MCF 10A (cell line): ENCODE results near the gene MRPL3. TPM values are rescaled to one million over a fixed set of nuclear protein-coding genes. Genes with fewer than 3 reads are reported as not detected.
A peak's percentile ranks its signal among the peaks of the same experiment; 100 is the strongest.

ENCODE experiments used
- BruUV-seq: library from RNA; stranded (reverse); fragments of 400-500 nt; replicated peaks from 2 replicates; lab custom pipeline; 2021; lab: Mats Ljungman, UMichigan
- CTCF ChIA-PET: fragments of 300-600 bp; sonication (Branson Sonifier 250); formaldehyde crosslinking; extraction: SDS; loops from one replicate; lab custom pipeline; 2021; ENCODE audit warnings: antibody characterized with exemption, inconsistent platforms; lab: Yijun Ruan, JAX
- POLR2A ChIA-PET: fragments of 300-600, 350-650 bp; sonication (Branson Sonifier 250); formaldehyde crosslinking; extraction: SDS; loops from one replicate; lab custom pipeline; 2020; ENCODE audit warnings: antibody characterized with exemption, inconsistent platforms; lab: Yijun Ruan, JAX
- DNase-seq: peaks from one replicate; pipeline ENCODE4 v3.0.0-alpha.2; 2018; ENCODE audit not compliant: unreplicated experiment
- H3K27ac Mint-ChIP-seq: one replicate; pipeline ENCODE4 v1.8.0; 2022; ENCODE audit warnings: mild to moderate bottlenecking, low read depth, mixed read lengths; ENCODE audit not compliant: unreplicated experiment
- H3K27me3 Mint-ChIP-seq: one replicate; pipeline ENCODE4 v1.8.0; 2022; ENCODE audit warnings: mixed read lengths; ENCODE audit not compliant: insufficient read depth, unreplicated experiment
- H3K36me3 Mint-ChIP-seq: one replicate; pipeline ENCODE4 v1.8.0; 2022; ENCODE audit warnings: mild to moderate bottlenecking, moderate library complexity, mixed read lengths; ENCODE audit not compliant: insufficient read depth, unreplicated experiment
- H3K4me1 Mint-ChIP-seq: one replicate; pipeline ENCODE4 v1.8.0; 2022; ENCODE audit warnings: mixed read lengths; ENCODE audit not compliant: insufficient read depth, unreplicated experiment
- H3K4me3 Mint-ChIP-seq: one replicate; pipeline ENCODE4 v1.8.0; 2022; ENCODE audit warnings: mild to moderate bottlenecking, moderate library complexity, mixed read lengths; ENCODE audit not compliant: unreplicated experiment
- H3K9me3 Mint-ChIP-seq: one replicate; pipeline ENCODE4 v1.8.0; 2022; ENCODE audit warnings: mixed read lengths; ENCODE audit not compliant: unreplicated experiment
- intact Hi-C: fragments of 100-400 bp; cut with micrococcal nuclease; formaldehyde crosslinking; loops from 2 replicates; pipeline ENCODE4 v1.14.1; 2022
- total RNA-seq: library from RNA; stranded (reverse); gene quantifications from 2 replicates; pipeline ENCODE4 v1.2.3, GENCODE V29; 2022
- TF ChIP-seq, protein P1 (sequence below): fragments of 200-600 bp; IDR thresholded peaks from one replicate; pipeline ENCODE4 v1.8.0; 2022; ENCODE audit warnings: antibody characterized with exemption, mild to moderate bottlenecking; ENCODE audit not compliant: unreplicated experiment

The MRPL3 gene
- total RNA-seq, 1 experiment from 2014 or later, result 179 TPM

DNA sequence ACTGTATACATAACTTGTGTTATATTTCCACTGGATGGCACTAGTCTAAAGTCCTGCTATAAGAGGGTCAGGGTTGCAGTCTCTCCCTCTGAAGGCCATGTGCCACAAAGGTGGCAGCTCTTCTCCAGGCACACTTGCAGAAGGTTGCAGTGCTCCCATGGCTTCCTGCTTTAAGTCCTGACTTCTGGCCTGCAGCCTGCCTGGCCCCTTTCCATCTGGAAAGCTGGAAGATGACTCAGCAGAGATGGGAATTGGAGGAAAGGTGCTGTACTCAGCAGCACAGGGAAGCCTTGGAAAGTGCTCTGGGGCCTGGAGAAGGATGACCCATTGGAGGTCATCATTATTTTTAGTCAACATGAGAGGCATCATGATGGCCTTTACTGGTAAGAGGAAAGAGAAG lies 40.9 kb upstream of the MRPL3 start:
- H3K27ac Mint-ChIP-seq, result peak overlapping the region; percentile 6
- H3K4me3 Mint-ChIP-seq, result no peak overlapping the region
- TF ChIP-seq, protein P1, sequence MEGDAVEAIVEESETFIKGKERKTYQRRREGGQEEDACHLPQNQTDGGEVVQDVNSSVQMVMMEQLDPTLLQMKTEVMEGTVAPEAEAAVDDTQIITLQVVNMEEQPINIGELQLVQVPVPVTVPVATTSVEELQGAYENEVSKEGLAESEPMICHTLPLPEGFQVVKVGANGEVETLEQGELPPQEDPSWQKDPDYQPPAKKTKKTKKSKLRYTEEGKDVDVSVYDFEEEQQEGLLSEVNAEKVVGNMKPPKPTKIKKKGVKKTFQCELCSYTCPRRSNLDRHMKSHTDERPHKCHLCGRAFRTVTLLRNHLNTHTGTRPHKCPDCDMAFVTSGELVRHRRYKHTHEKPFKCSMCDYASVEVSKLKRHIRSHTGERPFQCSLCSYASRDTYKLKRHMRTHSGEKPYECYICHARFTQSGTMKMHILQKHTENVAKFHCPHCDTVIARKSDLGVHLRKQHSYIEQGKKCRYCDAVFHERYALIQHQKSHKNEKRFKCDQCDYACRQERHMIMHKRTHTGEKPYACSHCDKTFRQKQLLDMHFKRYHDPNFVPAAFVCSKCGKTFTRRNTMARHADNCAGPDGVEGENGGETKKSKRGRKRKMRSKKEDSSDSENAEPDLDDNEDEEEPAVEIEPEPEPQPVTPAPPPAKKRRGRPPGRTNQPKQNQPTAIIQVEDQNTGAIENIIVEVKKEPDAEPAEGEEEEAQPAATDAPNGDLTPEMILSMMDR, result no peak
- peak; percentile 92 for DNase-seq
- POLR2A ChIA-PET, result no interaction called here
- H3K36me3 Mint-ChIP-seq, result no peaks in the 10 kb centered on the region
- H3K9me3 Mint-ChIP-seq, result no peaks in the 10 kb centered on the region
- BruUV-seq, result no TSS peak
- H3K4me1 Mint-ChIP-seq, result peaks cover 11% of the 10 kb centered on the region
- CTCF ChIA-PET, result interaction anchor here (0.6 to 1.7 kb wide), 3 partner anchors 12 to 935 kb away, joined by 3 to 4 read pairs (median 4); no protein-coding TSS in a partner anchor
- intact Hi-C loops, result no loop called here
- H3K27me3 Mint-ChIP-seq, result peaks cover 20% of the 10 kb centered on the region

DNA sequence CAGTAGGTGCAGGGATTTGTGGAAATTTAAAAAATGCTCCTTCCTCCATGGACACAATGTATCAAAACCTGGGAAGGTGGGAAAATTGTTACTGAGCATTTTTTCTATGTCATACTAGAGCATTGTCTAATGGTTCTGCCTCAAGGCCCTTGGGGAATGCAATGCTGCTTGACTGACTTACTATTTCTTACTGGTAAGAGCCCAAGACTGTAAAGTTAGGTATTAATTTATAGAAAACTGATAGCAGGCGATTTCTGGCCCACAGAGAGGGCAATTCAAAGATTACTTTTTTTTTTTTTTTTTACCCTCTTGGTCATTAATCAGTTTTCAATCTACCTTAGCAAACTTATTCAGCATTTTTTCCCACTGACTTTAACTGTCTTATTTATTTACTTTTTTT lies 38.5 kb upstream of the MRPL3 start:
- ChIA-PET POLR2A (no interaction called here), CTCF (interaction anchor here (1.1 kb wide), 1 partner anchor 14 kb away, joined by 3 read pairs; no protein-coding TSS in a partner anchor)
- Mint-ChIP-seq H3K36me3 (no peaks in the 10 kb centered on the region), H3K9me3 (no peaks in the 10 kb centered on the region), H3K4me1 (peaks cover 11% of the 10 kb centered on the region), H3K27me3 (peaks cover 15% of the 10 kb centered on the region), H3K27ac (no peak overlapping the region), H3K4me3 (no peak overlapping the region)
- DNase-seq, result no peak
- intact Hi-C loops, result no loop called here
- no TSS peak for BruUV-seq
- TF ChIP-seq, protein P1, result no peak

DNA sequence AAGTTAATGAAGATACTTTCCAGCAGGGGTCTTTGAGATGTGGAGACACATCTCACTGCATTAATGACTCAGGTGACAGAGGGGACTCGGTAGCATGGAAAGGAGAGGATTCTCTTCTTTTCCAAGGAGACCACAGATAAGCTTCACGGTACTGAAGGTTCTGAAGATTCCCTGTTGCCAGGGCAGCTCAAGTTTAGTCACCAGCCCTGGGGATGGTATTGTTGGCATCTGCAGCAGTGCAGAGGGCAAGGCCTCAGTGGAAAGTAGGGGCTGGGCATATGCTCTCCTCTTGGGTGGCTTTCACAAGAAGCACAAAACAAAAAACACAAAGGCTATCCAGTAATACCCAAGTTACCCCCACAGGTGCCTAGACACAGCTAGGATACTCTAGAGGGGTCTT lies 38.0 kb upstream of the MRPL3 start:
- POLR2A ChIA-PET, result no interaction called here
- no TSS peak for BruUV-seq
- CTCF ChIA-PET, result interaction anchor here (1.1 kb wide), 1 partner anchor 14 kb away, joined by 3 read pairs; no protein-coding TSS in a partner anchor
- no peak overlapping the region for H3K27ac Mint-ChIP-seq
- H3K4me3 Mint-ChIP-seq, result no peak overlapping the region
- H3K36me3 Mint-ChIP-seq, result no peaks in the 10 kb centered on the region
- H3K4me1 Mint-ChIP-seq, result peaks cover 13% of the 10 kb centered on the region
- TF ChIP-seq, protein P1, result no peak
- no peak for DNase-seq
- H3K9me3 Mint-ChIP-seq, result no peaks in the 10 kb centered on the region
- intact Hi-C loops, result no loop called here
- peaks cover 15% of the 10 kb centered on the region for H3K27me3 Mint-ChIP-seq

DNA sequence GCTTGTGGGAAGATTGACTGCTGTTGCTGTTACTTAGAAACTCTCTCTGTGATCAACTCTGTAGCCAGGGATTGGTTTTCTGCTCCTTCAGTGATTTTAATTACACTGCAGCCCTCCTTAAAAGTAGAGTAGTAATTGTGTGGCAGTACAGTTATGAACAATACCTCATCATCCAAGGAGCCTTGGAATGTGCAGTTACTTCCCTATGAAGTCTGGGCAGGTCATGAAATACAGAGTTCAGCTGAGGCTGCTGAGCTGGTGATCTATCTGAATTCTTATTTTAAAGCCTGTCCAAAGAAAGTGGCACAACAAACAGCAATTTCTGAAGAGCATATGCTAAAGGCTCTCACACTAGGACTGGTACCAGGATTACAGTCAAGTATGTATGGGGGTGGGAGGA lies 37.4 kb upstream of the MRPL3 start:
- Mint-ChIP-seq H3K36me3 (no peaks in the 10 kb centered on the region), H3K9me3 (no peaks in the 10 kb centered on the region), H3K4me1 (peaks cover 20% of the 10 kb centered on the region), H3K4me3 (no peak overlapping the region), H3K27me3 (peaks cover 15% of the 10 kb centered on the region), H3K27ac (no peak overlapping the region)
- no TSS peak for BruUV-seq
- POLR2A ChIA-PET, result no interaction called here
- CTCF ChIA-PET, result interaction anchor here (1.1 kb wide), 1 partner anchor 13 kb away, joined by 3 read pairs; no protein-coding TSS in a partner anchor
- DNase-seq, result no peak
- intact Hi-C loops, result no loop called here
- TF ChIP-seq, protein P1, result no peak
